Fibroblast of villous mesenchyme (primary cell): ENCODE results near the gene TBC1D5. TPM values are rescaled to one million over a fixed set of nuclear protein-coding genes. Genes with fewer than 3 reads are reported as not detected.
A peak's percentile ranks its signal among the peaks of the same experiment; 100 is the strongest.

Experiments used
- DNase-seq: peaks from one replicate; pipeline ENCODE4 v3.0.0-alpha.2; 2010; ENCODE audit warnings: low read depth
- H3K4me3 ChIP-seq: 2 replicates; pipeline ENCODE4 v1.5.1; 2011; ENCODE audit warnings: low read depth, mild to moderate bottlenecking, low read length
- total RNA-seq: library from RNA; depleted of rRNA; stranded (reverse); fragments of >200 nt; gene quantifications from 2 replicates; pipeline ENCODE4 v1.2.3, GENCODE V29; 2012
- TF ChIP-seq, protein P1 (sequence below): IDR thresholded peaks from 2 replicates; pipeline ENCODE4 v1.5.1; 2012; ENCODE audit warnings: low read depth, mild to moderate bottlenecking, low read length; ENCODE audit not compliant: insufficient read depth

The TBC1D5 gene
- total RNA-seq, 1 donor, result 107 TPM

DNA sequence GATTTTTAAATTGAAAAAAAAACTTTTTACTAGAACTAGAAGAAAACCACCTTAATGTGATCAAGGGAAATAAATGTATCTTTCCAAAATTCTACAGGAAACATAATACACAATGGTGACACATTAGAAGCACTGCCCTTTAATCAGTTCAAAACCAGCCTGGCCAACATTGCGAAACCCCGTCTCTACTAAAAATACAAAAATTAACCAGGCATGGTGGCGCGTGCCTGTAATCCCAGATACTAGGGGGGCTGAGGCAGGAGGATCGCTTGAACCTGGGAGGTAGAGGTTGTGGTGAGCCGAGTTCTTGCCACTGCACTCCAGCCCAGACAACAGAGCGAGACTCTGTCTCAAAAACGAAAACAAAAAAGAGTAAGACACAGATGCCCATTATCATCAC is 134.5 kb downstream of the TBC1D5 start:
- no peak overlapping the region for H3K4me3 ChIP-seq
- DNase-seq, result no peak
- TF ChIP-seq, protein P1, sequence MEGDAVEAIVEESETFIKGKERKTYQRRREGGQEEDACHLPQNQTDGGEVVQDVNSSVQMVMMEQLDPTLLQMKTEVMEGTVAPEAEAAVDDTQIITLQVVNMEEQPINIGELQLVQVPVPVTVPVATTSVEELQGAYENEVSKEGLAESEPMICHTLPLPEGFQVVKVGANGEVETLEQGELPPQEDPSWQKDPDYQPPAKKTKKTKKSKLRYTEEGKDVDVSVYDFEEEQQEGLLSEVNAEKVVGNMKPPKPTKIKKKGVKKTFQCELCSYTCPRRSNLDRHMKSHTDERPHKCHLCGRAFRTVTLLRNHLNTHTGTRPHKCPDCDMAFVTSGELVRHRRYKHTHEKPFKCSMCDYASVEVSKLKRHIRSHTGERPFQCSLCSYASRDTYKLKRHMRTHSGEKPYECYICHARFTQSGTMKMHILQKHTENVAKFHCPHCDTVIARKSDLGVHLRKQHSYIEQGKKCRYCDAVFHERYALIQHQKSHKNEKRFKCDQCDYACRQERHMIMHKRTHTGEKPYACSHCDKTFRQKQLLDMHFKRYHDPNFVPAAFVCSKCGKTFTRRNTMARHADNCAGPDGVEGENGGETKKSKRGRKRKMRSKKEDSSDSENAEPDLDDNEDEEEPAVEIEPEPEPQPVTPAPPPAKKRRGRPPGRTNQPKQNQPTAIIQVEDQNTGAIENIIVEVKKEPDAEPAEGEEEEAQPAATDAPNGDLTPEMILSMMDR, result no peak

DNA sequence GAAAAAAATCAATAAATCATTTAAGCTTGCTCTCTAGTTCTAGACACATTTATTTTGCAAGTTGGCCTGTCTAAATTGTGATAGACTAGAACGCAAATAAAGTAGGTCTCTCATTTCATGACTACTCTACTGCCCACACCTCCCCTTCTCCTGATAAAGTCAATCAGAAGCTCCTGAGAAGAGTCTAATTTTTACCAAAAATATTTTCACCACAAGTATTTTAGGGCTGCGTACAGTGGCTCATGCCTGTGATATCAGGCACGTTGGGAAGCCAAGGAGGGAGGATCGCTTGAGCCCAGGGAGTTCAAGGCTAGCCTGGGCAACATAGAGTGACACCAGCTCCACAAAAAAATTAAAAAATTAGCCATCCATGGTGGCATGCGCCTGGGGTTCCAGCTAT is 136.5 kb downstream of the TBC1D5 start:
- TF ChIP-seq, protein P1, result no peak
- H3K4me3 ChIP-seq, result no peak overlapping the region
- no peak for DNase-seq

DNA sequence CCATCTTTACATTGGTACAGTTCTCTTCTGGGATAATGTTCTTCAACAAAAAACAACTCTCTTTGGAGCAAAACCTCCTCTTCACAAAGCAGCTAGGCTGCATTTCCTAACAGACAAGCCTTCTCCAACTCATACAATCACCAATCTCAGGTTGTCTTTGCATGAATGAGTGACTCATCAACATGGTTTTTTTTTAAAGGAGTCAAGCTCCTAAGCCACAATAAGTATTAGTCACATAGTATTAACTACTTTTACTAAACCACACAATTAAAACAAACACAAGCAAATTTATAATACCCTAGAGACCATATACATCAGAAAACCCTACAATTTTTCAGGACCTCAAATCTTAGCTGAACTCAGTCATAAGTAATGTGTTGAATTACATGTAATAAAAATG is 137.4 kb downstream of the TBC1D5 start:
- H3K4me3 ChIP-seq, result no peak overlapping the region
- TF ChIP-seq, protein P1, result no peak
- DNase-seq, result peak; percentile 68

DNA sequence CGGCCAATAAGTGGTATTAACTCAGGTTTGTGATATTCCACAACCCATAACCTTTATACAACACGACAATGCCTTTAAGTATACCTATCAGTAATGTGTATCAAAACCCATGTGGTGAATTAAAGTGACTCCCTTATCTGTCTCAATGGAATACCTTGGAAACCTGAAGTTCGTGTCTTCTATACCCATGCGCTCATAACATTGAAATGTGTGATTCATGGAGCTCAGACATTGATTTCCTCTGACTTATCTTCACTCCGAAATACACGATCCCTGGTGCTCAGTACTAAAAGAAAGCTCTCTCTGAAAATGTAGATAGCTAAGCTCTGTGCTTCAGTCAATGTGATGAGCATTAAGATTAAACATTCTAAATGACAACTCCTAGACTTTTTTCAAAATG is 140.3 kb downstream of the TBC1D5 start:
- DNase-seq, result no peak
- TF ChIP-seq, protein P1, result no peak
- no peak overlapping the region for H3K4me3 ChIP-seq

DNA sequence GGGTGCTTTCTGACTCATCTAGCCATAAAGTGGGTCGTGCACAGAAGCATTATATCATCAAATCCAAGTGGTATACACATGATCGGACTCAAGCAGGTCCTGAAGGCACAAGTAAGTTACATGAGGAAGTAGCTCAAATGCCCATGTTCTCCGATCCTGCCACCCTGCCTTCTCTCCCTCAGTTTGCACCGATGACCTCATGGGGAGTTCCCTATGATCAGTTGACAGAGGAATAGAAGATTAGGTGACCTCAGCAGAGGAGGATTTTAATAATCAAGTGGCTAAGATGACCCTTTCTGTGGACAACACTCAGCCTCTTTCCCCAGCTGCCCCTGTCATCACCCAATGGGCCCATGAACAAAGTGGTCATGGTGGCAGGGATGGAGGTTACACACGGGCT is 149.5 kb downstream of the TBC1D5 start:
- no peak for DNase-seq
- no peak overlapping the region for H3K4me3 ChIP-seq
- TF ChIP-seq, protein P1, result no peak

DNA sequence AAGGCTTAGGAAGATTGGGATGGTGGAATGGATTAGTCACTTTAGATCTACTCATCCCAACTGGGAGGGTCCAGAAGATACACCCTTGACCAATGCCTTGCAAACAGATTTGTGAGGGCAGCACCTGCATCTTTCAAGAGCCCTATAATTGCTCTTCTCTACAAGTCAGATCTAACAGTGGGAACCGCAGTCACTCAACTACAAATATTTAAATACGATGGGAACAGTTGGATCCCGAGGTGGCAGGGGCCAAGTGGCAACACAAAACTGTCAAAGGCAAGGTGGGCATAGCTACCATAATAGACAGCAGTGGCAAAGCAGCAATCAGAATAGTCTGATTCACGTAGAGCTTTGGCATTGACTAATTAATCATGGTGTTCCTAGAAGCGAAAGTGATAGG is 152.0 kb downstream of the TBC1D5 start:
- no peak for DNase-seq
- no peak overlapping the region for H3K4me3 ChIP-seq
- TF ChIP-seq, protein P1, result no peak

DNA sequence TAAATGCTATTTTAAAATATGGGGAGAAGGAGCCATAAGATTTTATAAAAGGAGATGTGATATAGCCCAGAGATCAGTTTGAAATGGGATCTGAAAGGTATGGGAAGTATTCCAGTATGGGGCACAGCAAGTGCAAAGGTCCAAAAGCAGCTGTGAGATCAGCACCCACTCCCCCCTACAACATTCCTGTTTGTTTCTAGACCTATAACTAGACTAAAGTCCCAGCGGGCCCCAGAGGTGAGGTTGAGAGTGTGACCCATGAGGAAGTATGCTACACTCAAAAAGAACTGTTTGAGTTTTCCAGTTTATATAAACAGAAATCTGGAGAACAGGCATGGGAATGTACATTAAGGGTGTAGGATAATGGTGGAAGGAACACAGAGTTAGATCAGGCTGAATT is 152.5 kb downstream of the TBC1D5 start:
- H3K4me3 ChIP-seq, result no peak overlapping the region
- no peak for DNase-seq
- TF ChIP-seq, protein P1, result no peak
